Type B pancreatic cell (in vitro differentiated cells): ENCODE results near the gene RAMP1. TPM values are rescaled to one million over a fixed set of nuclear protein-coding genes. Genes with fewer than 3 reads are reported as not detected.

Experiments
- DNase-seq: peaks from one replicate; pipeline ENCODE4 v3.0.0; 2021; ENCODE audit warnings: mixed read lengths; ENCODE audit not compliant: unreplicated experiment; ENCODE audit errors: extremely low spot score
- H3K27ac Mint-ChIP-seq: 2 replicates; pipeline ENCODE4 v1.8.0; 2021; ENCODE audit warnings: mild to moderate bottlenecking, mixed read lengths
- H3K27me3 Mint-ChIP-seq: 2 replicates; pipeline ENCODE4 v1.8.0; 2021; ENCODE audit warnings: mixed read lengths
- H3K36me3 Mint-ChIP-seq: 2 replicates; pipeline ENCODE4 v1.8.0; 2021; ENCODE audit warnings: mixed read lengths
- H3K4me1 Mint-ChIP-seq: one replicate; pipeline ENCODE4 v1.8.0; 2021; ENCODE audit warnings: mixed read lengths; ENCODE audit not compliant: unreplicated experiment
- H3K4me3 Mint-ChIP-seq: 2 replicates; pipeline ENCODE4 v1.8.0; 2021; ENCODE audit warnings: mild to moderate bottlenecking, mixed read lengths
- H3K9me3 Mint-ChIP-seq: 2 replicates; pipeline ENCODE4 v1.8.0; 2021; ENCODE audit warnings: mixed read lengths
- CTCF ChIP-seq: fragments of 200-600 bp; sonication (generic); conservative IDR thresholded peaks from 2 replicates; pipeline ENCODE4 v1.5.0; 2021; ENCODE audit warnings: antibody characterized with exemption, mild to moderate bottlenecking
- total RNA-seq: library from RNA; stranded (reverse); gene quantifications from 2 replicates; pipeline ENCODE4 v1.2.1, GENCODE V29; 2021; ENCODE audit warnings: low replicate concordance

The RAMP1 gene
- total RNA-seq, 1 donor from 2014 or later: 11.3 TPM

GRCh38 chr2:237935740-237936452 is 76.5 kb downstream of the RAMP1 start:
- Mint-ChIP-seq H3K27me3 (peaks cover 4% of the 10 kb centered on the region), H3K4me3 (no peak overlapping the region), H3K4me1 (peaks cover 15% of the 10 kb centered on the region), H3K36me3 (no peaks in the 10 kb centered on the region), H3K9me3 (peaks cover 5% of the 10 kb centered on the region), H3K27ac (peak overlapping the region; percentile 46)
- no peak for TF ChIP-seq CTCF
- DNase-seq: no peak

- no peak for TF ChIP-seq CTCF
- H3K4me1 Mint-ChIP-seq: peaks cover 15% of the 10 kb centered on the region
- DNase-seq: no peak
- H3K36me3 Mint-ChIP-seq: no peaks in the 10 kb centered on the region
- peak overlapping the region; percentile 50 for H3K27ac Mint-ChIP-seq
- H3K9me3 Mint-ChIP-seq: peaks cover 5% of the 10 kb centered on the region
- H3K27me3 Mint-ChIP-seq: no peaks in the 10 kb centered on the region
- H3K4me3 Mint-ChIP-seq: no peak overlapping the region
Observed at GRCh38 chr2:237939251-237939650, 79.8 kb downstream of the RAMP1 start.

- no peak for DNase-seq
- no peak for TF ChIP-seq CTCF
- Mint-ChIP-seq H3K36me3 (no peaks in the 10 kb centered on the region), H3K27me3 (no peaks in the 10 kb centered on the region), H3K4me3 (no peak overlapping the region), H3K9me3 (peaks cover 9% of the 10 kb centered on the region), H3K4me1 (peaks cover 15% of the 10 kb centered on the region), H3K27ac (peak overlapping the region; percentile 89)
Observed at GRCh38 chr2:237940828-237941227, 81.4 kb downstream of the RAMP1 start.

GRCh38 chr2:237941239-237941638 is 81.8 kb downstream of the RAMP1 start:
- Mint-ChIP-seq H3K4me3 (no peak overlapping the region), H3K9me3 (peaks cover 9% of the 10 kb centered on the region), H3K4me1 (peaks cover 15% of the 10 kb centered on the region), H3K36me3 (no peaks in the 10 kb centered on the region), H3K27me3 (no peaks in the 10 kb centered on the region), H3K27ac (peak overlapping the region; percentile 89)
- no peak for TF ChIP-seq CTCF
- DNase-seq: no peak

GRCh38 chr2:237942513-237942899 is 83.1 kb downstream of the RAMP1 start:
- Mint-ChIP-seq H3K4me3 (no peak overlapping the region), H3K9me3 (peaks cover 13% of the 10 kb centered on the region), H3K27me3 (no peaks in the 10 kb centered on the region), H3K36me3 (no peaks in the 10 kb centered on the region), H3K27ac (no peak overlapping the region), H3K4me1 (peaks cover 15% of the 10 kb centered on the region)
- TF ChIP-seq CTCF: no peak
- no peak for DNase-seq
